Left lung (tissue), 10 donors: Measurements from ENCODE around the gene PI4KA. TPM values are rescaled to one million over a fixed set of nuclear protein-coding genes. Genes with fewer than 3 reads are reported as not detected.
"Not testable (repeated sequence)": the region's sequence is repeated elsewhere in the genome, so short reads cannot be mapped to it uniquely, and the experiment has no call there.

Experiments used
- ATAC-seq: fragments of 200-7000 bp; cut with Tn5 transposase; one replicate; pipeline ENCODE4 v1.9.1; 2020; ENCODE audit warnings: moderate library complexity
- DNase-seq, 4 donors: peaks; one replicate each; pipeline ENCODE4 v3.0.0-alpha.2; 2013 to 2020
- H3K27ac ChIP-seq, 2 donors: fragments of 200-600 bp; sonication (generic) in 1 of 2; one replicate each; pipeline versions ENCODE4 v1.5.0 to v1.8.0; 2020 to 2021
- H3K27me3 ChIP-seq, 2 donors: fragments of 200-600 bp; sonication (generic) in 1 of 2; one replicate each; pipeline versions ENCODE4 v1.5.0 to v1.8.0; 2020 to 2021
- H3K36me3 ChIP-seq, 2 donors: fragments of 200-600 bp; sonication (generic) in 1 of 2; one replicate each; pipeline versions ENCODE4 v1.5.0 to v1.8.0; 2020 to 2021
- H3K4me1 ChIP-seq, 2 donors: fragments of 200-600 bp; one replicate each; pipeline ENCODE4 v1.8.0; 2021
- H3K4me3 ChIP-seq, 2 donors: fragments of 200-600 bp; sonication (generic) in 1 of 2; one replicate each; pipeline versions ENCODE4 v1.5.0 to v1.8.0; 2020 to 2021; ENCODE audit warnings: mild to moderate bottlenecking in 1 of 2
- H3K9me3 ChIP-seq, 2 donors: fragments of 200-600 bp; sonication (generic) in 1 of 2; one replicate each; pipeline versions ENCODE4 v1.5.0 to v1.8.0; 2020 to 2021
- intact Hi-C, 2 donors: fragments of 100-400 bp; cut with DNase I; formaldehyde crosslinking; loops; one replicate each; pipeline versions ENCODE4 v1.11.2 to v1.14.2; 2022
- polyA plus RNA-seq, 6 donors: library from polyadenylated mRNA; unstranded; fragments of 120-200 nt; gene quantifications; one replicate each; pipeline ENCODE4 v1.2.1, GENCODE V29; 2013; ENCODE audit not compliant: insufficient read length in 6 of 6
- total RNA-seq, 2 donors: library from RNA; stranded (reverse); fragmentation: NEBNext Ultra II Directional; extraction: Animal tissue kit (Norgen Biotek cat#: 25700); gene quantifications; one replicate each; pipeline ENCODE4 v1.2.1, GENCODE V29; 2021
- TF ChIP-seq, protein P1 (sequence below), 2 donors: fragments of 200-600 bp; sonication (generic) in 1 of 2; IDR thresholded peaks; one replicate each; pipeline versions ENCODE4 v1.5.0 to v1.8.0; 2021; ENCODE audit warnings: antibody characterized with exemption in 2 of 2
- donor health status: DM: no; HTN: yes; CAD: no.
- donor health status: DM: no; HTN: no; CAD: no.

The PI4KA gene
- total and polyA plus RNA-seq, 8 donors: 60.5 to 108 (median 70.0) TPM

DNA sequence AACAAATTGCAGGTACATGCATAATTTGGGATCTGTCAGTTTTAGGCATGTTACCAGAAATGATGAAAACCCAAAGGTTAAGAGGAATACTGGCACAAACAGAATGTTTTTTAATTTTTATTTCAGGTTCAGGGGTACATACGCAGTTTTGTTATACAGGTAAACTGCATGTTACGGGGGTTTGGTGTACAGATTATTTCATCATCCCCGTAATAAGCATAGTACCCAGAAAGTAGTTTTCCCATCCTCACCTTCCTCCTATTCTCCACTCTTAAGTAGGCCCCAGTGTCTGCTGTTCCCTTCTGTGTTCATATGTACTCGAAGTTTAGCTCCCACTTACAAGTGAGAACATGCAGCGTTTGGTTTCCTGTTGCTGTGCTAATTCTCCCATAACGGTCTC, 33.0 kb downstream of the PI4KA start:
- no peak overlapping the region for H3K27ac ChIP-seq
- H3K36me3 ChIP-seq: peaks cover 3 to 79% of the 10 kb centered on the region in 2 donors
- H3K4me1 ChIP-seq: no peaks in the 10 kb centered on the region
- H3K27me3 ChIP-seq: no peaks in the 10 kb centered on the region
- intact Hi-C loops: no loop called here
- ATAC-seq: no peak
- TF ChIP-seq, protein P1, sequence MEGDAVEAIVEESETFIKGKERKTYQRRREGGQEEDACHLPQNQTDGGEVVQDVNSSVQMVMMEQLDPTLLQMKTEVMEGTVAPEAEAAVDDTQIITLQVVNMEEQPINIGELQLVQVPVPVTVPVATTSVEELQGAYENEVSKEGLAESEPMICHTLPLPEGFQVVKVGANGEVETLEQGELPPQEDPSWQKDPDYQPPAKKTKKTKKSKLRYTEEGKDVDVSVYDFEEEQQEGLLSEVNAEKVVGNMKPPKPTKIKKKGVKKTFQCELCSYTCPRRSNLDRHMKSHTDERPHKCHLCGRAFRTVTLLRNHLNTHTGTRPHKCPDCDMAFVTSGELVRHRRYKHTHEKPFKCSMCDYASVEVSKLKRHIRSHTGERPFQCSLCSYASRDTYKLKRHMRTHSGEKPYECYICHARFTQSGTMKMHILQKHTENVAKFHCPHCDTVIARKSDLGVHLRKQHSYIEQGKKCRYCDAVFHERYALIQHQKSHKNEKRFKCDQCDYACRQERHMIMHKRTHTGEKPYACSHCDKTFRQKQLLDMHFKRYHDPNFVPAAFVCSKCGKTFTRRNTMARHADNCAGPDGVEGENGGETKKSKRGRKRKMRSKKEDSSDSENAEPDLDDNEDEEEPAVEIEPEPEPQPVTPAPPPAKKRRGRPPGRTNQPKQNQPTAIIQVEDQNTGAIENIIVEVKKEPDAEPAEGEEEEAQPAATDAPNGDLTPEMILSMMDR (IDR thresholded peaks at IDR 0.05): no peak
- no peaks in the 10 kb centered on the region for H3K9me3 ChIP-seq
- no peak overlapping the region for H3K4me3 ChIP-seq
- no peak for DNase-seq

DNA sequence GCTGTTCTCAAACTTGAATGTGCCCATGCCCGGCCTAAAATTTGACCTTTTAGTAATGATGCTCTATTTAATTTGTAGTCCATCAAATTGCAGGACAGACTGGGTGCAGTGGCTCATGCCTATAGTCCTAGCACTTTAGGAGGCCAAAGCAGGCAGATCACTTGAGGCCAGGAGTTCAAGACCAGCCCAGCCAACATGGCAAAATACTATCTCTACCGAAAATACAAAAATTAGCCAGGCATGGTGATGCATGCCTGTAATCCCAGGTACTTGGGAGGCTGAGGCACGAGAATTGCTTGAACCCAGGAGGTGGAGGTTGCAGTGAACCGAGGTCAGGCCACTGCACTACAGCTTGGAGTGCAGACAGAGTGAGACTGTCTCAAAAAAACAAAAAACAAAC, 33.4 kb downstream of the PI4KA start:
- H3K27me3 ChIP-seq, H3K27ac ChIP-seq, H3K4me1 ChIP-seq, intact Hi-C loops, H3K4me3 ChIP-seq, H3K9me3 ChIP-seq, DNase-seq, ATAC-seq: not testable (repeated sequence)
- peaks cover 3 to 79% of the 10 kb centered on the region in 2 donors for H3K36me3 ChIP-seq

DNA sequence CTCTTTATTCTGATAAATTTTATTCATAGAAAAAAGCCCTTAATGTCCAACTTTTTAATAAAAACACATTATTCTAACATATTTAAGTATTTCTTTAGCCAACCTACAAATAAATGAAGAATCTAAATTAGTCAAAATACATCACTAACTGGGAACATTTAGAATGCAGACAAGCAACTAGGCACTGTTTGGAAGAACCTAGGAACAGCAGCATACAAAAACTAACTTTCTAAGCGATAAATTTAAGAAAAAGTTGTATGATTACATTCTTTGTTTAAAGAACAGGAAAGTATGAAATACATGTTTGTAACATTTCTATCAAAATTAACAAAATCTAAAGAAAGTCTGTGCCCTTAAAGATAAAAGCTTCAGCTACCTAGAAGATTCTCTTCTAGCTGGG, 35.3 kb downstream of the PI4KA start:
- intact Hi-C loops: no loop called here
- TF ChIP-seq, protein P1 (IDR thresholded peaks at IDR 0.05): no peak
- ATAC-seq: no peak
- Histone ChIP-seq H3K27me3 (no peaks in the 10 kb centered on the region), H3K9me3 (no peaks in the 10 kb centered on the region), H3K36me3 (peaks cover 3 to 82% of the 10 kb centered on the region in 2 donors), H3K27ac (no peak overlapping the region), H3K4me3 (no peak overlapping the region), H3K4me1 (no peaks in the 10 kb centered on the region)
- DNase-seq: no peak

DNA sequence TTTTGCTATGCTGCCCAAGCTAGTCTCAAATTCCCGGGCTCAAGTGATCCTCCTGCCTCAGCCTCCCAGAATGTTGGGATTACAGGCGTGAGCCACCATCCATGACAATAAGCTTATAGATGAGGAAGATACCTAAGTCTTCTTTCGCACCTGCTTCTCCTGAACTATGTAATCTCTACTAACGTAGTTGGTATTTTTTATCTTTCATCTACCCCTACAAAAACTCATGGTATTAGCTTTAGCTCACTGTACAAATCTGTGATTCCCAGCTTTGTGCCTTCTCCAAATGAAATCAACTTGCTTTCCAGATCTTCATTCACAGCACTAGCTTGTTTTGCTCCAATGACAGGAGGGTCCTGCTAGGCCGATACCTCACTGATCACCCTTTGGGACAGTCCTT, 36.4 kb downstream of the PI4KA start:
- H3K4me1 ChIP-seq: no peaks in the 10 kb centered on the region
- H3K9me3 ChIP-seq: no peaks in the 10 kb centered on the region
- H3K27me3 ChIP-seq: no peaks in the 10 kb centered on the region
- H3K4me3 ChIP-seq: no peak overlapping the region
- intact Hi-C loops: no loop called here
- DNase-seq (no peak), ATAC-seq (no peak)
- TF ChIP-seq, protein P1 (IDR thresholded peaks at IDR 0.05): no peak
- peaks cover 3 to 82% of the 10 kb centered on the region in 2 donors for H3K36me3 ChIP-seq
- H3K27ac ChIP-seq: no peak overlapping the region

DNA sequence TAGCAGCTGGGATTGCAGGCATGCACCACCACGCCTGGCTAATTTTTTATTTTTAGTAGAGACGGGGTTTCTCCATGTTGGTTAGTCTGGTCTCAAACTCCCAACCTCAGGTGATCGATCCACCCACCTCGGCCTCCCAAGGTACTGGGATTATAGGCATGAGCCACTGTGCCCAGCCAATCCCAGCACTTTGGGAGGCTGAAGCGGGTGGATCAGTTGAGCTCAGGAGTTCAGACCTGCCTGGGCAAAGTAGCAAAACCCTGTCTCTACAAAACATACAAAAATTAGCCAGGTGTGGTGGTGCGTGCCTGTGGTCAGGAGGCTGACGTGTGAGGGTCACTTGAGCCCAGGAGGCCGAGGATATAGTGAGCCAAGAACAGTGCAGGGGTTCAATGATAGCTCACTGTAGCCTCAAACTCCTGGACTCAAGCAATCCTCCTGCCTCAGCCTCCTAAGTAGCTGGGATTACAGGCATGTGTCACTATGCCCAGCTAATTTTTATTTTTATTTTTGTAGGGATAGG, 36.8 kb downstream of the PI4KA start:
- H3K4me3 ChIP-seq, DNase-seq, H3K27ac ChIP-seq, H3K9me3 ChIP-seq, ATAC-seq, H3K27me3 ChIP-seq, H3K4me1 ChIP-seq, intact Hi-C loops: not testable (repeated sequence)
- peaks cover 3 to 83% of the 10 kb centered on the region in 2 donors for H3K36me3 ChIP-seq

DNA sequence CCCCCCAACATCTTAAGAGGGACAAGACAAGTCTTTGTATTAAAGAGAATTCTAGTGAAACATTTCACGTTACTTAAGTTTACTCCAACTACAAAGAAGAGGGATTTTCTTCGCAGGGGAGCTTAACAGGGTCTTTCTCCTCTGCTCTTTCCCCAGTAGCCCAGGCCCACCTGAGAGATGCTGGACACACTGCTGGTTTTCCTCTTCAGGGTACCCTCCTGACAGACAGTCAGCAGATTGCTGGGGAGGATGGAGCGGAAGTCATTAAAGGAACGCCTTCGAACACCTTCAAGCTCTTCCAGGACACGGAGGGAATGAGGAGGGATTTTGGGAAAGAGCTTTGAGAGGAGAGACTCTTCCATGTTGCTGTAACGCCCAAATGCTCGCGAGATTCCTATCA, 39.1 kb downstream of the PI4KA start:
- intact Hi-C loops: no loop called here
- Histone ChIP-seq H3K4me1 (no peaks in the 10 kb centered on the region), H3K27me3 (no peaks in the 10 kb centered on the region), H3K27ac (no peak overlapping the region), H3K4me3 (no peak overlapping the region), H3K9me3 (no peaks in the 10 kb centered on the region), H3K36me3 (peaks cover 0 to 99% of the 10 kb centered on the region in 2 donors)
- TF ChIP-seq, protein P1 (IDR thresholded peaks at IDR 0.05): no peak
- ATAC-seq: no peak
- no peak for DNase-seq
